Stimulated activated CD4-positive, alpha-beta T cell treated with anti-CD3 and anti-CD28 coated beads, TNF-alpha, amount 100 ng/mL, for 24 hours (primary cell): ENCODE data around the gene KIRREL3.

Experiments
- DNase-seq, 3 experiments: peaks; one replicate each; pipeline ENCODE4 v3.0.0-alpha.2; 2020; ENCODE audit warnings: low read depth in 3 of 3

KIRREL3 gene

DNA sequence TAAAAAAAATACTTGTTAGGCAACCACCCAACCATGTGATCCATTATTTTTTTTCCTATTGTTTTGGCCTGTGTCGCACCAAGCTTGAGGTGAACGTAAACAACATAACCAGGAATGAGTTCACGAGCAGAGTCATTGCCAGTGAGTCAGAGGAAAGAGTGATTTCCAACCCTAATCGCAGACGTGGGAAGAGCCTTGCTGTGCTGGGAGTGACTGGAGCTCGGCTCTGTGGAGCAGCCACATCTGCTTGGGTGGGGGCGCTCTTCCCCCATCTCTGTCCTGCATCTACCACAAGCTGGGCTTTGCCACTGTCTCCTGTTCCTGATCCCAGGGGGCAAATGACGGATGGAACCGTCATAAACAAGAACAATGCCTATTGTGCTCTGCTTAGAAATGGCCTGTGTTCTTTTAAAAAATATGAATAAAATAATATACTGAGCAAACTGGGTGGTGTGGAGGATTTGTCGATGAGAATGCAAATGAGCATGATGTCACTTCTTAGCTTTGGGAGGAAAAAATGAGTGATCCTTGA lies 210.0 kb downstream of the KIRREL3 start:
- DNase-seq, result no peak

DNA sequence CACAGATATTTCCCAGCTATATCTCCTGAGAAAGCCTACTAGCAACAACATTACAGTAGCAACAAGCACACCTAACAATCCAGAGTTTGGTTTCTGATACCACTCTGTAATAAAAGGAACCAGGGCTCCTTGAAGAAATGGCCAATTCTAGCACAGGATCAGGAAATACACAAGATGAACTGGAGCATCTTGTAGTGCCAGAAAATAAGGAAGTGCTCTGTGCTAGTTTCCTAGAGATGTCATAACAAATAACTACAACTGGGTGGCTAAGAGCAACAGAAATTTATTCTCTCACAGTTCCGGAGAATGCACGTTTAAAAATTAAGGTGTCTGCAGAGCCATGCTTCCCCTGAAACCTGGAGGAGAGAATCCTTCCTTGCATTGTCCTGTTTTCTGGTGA lies 217.8 kb downstream of the KIRREL3 start:
- DNase-seq, result no peak

DNA sequence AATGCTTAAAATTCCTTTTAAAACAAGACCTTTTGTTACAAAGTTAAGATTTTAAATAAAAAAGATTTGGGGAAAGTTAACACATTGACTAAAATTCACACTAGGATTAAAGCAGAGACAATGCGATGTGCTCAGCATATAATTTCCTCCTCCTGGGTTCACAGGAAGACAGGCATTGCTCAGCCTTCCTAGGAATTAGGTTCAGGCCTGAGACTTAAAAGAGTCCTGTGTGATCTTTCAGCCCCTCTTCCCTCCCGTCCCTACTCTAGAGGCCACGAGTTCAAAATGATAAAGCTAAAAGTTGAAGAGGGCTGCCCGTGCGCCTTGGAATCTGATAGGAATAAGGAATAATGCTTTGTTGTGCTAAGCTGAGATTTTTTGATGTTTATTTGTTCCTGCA lies 218.6 kb downstream of the KIRREL3 start:
- DNase-seq, result no peak

DNA sequence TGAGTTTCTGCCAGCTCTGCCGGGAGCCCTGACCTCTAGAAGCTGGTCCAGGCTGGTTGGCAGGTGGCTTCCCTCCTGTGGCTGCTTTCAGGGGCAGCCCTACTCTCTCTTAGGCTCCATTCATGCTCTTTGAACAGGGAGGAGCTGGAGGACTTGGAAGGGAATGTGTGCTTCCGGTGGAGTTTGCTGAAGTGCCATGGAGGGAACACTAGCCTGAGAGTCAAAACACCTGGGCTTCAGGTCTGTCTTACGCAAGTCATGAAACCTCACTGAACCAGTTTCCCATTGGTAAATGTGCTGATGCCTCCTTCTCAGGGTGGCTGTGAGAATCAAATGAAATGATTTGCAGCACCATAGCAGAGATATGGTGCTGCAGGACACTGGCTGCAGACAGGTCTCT lies 224.5 kb downstream of the KIRREL3 start:
- DNase-seq, result no peak

DNA sequence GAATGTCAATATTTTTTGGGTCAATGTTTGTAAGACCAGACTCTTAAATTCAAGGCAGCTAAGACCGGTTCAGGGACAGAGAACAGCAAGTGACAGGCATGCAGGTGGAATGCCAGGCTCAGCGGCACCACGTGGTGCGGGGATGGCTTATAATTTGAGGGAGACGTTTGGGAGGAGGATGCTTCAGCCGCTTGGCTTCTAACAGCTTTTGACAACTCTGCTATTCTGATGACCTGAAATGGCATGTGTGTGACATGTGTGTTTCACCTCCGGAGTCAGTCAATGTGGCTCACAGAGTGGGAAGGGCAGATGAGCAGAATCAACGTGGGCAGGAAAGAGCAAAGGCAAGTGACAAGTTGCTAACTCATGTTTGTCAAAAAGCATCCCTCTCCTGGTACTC lies 228.3 kb downstream of the KIRREL3 start:
- DNase-seq, result no peak

DNA sequence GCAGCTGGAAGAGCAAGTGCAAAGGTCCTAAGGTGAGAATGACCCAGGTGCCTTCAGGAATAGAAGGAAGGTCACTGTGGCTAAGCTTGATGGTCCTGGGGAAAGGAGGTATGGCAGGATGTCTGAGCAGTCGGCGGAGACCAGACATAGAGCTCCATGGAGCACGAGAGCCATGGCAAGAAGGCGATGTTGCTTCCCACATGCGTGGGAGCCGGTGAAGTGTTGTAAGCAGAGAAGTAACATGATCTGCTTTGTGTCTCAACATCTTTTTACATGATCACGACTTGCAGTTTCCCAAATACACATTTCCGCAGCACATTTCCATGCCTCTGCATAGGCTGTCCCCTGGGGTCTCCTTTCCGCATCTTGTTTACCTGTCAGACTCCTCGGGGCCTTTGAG lies 231.9 kb downstream of the KIRREL3 start:
- DNase-seq, result no peak

DNA sequence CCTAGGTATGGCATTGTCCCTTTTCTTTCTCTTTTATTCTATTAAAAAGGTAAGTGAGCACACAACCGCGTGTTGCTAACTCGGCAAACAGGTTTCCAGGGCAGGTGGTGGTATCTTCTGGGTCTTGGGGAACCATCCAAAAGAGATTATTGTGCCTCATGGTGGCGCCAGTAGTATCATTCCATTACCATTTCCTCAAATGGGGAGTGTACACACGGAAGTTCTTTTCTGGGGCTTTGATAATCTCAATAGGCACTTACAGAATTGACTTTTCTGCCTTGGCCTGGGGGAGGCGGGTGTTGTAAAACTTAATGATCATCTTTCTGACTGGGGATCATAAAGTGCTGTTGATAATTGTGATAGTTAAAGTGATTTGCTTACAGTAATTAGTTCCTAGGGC lies 234.1 kb downstream of the KIRREL3 start:
- no peak for DNase-seq

DNA sequence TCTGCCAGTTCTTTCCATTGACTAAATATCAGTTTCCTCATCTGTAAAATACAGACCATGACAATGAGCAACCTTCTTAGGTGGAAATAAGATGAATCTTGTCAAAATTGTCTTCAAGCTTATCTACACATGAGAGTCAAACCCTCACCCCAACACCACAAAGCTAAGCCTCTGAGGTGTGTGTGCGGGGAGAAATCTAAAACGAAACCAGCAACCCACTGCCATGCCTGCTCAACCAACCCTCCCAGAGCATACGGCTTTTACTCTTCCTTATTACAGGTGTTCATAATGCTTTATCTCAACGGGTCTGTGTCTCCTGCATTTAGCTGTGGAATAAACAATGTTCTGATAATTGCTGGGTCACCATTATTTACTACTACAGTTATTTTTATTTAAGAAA lies 235.4 kb downstream of the KIRREL3 start:
- no peak for DNase-seq

DNA sequence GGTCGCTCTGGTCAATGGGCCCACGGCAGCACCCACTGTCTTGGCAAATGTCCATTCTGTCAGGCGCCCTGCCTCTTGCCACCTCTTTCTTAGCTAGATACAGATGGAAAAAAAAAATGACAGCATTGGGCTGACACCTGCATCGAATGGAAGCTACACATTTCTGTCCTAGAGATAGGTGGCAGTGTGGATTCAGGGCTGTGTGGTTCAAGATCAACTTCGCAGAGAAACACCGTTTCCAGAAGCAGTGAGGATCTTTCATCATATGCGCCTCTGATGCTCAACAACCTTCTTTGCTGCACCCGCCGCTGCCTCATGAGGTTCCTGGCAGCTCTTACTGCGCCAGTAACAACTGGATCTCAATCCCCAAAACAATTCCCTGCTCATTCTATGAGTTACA lies 236.3 kb downstream of the KIRREL3 start:
- no peak for DNase-seq

DNA sequence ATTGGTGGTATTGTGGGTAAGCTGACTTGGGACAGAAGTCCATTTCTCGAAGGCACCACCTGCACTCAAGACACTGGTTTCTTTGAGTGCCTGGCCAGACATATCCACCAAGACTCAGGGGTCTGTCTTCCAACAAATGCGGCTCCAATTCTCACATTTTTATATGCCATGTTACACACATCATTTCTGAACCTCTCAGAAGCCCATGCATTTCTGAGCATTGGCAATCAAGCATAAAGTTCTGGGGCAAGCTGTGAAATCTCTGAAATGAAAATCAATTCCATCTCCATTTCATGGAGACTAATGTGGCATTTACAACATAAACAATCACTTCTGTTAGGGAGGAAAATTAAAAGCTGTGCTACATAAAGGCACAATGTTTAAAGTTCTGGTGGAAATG lies 243.7 kb downstream of the KIRREL3 start:
- no peak for DNase-seq

DNA sequence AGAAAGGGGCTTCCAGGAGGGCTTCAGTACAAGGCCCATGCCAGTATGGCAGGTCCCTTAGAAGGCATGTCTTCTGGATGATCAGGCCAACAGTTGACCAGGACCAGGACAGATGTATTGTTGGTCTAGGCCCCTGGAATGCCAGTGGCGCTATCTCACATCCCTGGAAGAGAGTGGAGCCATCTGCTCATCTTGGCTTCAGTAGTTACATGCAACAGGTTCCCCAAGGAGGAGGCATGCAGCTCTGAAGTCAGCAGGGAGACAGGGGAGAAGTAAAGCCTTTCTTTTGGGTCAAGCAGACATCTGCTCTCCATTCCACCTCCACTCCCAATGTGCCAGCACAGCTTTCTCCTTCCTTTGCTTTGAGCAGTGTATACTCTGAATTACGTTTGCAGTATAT lies 244.1 kb downstream of the KIRREL3 start:
- DNase-seq, result no peak

DNA sequence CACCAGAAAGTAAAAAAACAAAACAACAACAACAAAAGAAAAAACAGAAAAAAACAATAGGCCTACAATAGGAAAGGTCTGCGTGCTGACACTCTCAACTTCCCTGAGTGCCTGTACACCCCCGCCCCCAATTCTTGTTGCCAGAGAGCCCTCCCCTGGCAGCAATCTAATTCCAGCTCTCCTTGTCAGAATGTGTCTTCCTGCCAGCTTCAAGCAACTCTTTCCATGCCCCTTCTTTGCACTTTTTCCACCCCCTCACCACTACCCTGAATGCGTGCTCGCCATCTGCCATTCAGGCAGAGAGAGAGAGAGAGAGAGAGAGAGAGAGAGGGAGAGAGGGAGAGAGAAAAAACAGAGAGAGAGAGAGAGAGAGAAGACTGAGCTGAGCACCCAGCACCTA lies 245.0 kb downstream of the KIRREL3 start:
- no peak for DNase-seq

DNA sequence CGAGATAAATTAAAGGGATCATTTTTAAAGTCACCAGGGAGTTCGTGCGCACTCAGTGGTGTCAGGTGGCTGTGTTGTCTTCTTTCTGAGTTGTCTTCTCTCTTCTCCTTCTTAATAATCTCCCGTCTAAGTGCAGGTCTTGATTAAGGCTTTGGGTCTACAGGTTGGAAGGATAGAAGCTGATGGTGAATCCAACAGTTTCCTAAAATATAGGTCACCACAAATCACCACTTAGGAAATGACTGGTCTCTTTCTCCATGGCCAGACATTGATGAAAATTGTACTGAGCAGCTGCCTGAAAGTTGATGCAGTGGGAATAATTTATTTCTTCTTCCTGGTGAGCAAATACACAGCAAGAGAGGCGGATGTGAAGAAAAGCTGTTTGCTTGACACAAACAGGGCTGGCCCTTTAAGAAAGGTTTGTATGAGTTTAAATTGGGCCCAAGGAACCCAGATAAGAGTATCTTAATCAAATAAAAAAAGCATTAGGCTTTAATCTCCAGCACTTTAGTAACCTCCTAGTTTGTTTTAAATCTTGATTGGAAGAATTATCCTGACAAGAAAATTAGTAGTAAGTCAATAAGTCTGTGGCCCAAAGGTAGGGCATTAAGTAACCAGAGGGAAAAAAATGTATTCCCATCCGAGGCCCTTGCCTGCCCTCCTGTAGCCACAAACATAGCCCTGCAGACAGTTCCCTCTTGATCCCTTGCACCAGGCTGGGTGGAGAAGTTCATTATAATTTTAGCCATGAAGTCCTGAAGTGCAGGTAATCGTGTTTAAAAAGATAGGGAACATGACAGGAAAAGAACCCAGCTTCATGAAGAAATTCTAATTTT lies 245.8 kb downstream of the KIRREL3 start:
- DNase-seq, result no peak

DNA sequence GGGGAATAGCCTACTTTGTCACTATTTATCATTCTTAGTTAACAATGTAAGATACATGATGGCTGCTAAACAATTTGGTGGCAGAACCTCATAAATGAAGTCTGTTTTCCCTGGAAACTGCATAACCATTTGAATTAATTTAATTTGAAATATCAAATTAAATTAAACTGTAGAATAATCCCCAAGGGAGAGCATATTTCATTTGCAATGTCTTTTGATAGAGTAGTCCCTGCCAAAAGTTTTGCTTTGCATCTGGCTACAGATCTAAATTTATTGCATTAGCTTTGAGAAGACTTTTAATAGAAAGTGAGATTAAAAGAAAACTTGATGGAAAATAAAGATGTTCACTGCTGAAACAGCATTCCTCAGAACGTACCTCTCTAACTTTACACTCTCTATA lies 246.6 kb downstream of the KIRREL3 start:
- no peak for DNase-seq

DNA sequence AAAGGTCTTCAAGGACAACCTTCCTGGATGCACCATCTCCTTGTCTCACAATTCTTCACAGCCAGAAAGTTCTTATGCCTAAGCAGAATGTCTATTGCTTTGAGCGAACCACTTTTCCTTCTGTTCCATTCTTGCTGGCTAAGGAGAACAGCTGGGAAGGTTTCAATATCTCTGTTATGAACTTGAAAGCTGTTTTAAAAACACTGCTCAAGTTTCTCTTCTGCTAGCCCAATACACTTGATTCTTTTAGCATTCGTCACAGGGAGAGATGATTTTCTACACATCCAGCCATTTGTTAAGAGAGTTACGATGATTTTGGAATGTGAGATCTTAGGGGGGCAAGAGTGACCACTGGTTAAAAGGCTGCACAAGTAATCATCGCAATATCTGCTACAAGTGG lies 249.3 kb downstream of the KIRREL3 start:
- no peak for DNase-seq

DNA sequence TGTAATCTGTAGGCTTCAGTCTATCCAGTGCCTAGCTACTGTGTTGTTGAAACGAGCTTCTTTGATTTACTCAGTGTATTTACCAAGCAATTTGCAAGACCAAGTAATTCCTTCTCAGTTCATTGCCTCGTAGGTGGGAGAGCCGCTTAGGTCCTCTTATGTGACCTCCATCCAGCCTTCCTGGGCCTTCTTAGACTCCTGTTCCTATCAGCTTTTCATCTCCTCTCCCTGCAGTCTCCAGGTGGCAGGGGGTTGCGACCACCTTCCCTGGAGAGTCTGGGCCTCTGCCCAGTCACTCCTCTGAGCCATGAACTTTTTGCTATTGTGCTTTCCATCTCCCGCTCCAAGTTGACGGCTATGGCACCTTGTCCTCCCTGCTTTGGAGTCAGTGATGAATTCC lies 251.8 kb downstream of the KIRREL3 start:
- DNase-seq, result no peak

DNA sequence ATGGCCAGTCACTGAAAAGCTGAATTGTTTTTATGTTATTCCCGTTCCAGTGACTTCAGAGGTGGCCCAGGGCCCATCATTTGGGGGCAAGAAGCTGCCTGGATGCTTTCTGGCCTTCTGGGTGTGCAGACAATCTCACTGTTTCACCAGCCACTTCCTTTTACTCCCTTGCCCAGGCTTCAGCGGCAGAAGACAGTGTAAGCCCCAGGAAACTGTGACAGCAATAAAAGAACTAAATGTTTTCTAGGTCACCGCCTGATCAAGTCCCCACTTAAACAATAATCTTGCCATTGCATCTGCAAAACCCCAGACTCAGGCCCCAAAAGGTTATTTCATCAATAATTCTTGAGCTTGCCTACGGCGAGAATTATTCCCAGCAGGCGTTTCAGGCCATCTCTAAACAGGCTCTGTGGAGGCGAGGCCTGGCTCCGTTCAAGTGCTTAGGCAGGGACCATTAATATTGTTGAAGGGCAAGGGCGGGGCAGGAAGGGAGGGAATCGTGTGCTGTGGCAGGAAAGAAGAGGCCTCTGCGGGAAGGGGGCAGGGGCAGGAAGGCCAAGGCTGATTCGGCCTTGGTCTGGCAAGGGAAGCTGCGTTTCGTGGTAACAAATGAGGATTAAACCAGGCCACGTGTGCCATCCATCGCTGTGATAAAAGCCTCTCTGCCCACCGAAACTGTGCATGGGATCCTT lies 252.3 kb downstream of the KIRREL3 start:
- no peak for DNase-seq

DNA sequence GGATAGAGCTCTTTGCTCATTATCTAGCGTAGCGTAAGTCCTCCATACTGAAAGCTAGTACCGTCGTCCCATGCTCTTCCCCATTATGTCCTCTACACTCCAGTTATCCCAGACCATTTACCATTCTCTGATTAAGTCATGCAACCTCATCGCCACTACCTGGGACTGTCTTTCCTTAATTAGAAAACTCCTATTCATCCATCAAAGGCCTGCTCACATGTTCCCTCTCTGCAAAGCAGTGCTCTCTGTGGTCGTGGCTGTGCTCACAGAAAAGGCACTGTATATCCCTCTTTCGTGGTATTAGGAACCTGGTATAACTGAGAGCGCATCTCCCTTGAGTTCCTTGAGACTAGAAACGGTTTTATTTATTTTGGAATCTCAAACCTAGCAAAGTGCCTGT lies 253.3 kb downstream of the KIRREL3 start:
- DNase-seq, result no peak

DNA sequence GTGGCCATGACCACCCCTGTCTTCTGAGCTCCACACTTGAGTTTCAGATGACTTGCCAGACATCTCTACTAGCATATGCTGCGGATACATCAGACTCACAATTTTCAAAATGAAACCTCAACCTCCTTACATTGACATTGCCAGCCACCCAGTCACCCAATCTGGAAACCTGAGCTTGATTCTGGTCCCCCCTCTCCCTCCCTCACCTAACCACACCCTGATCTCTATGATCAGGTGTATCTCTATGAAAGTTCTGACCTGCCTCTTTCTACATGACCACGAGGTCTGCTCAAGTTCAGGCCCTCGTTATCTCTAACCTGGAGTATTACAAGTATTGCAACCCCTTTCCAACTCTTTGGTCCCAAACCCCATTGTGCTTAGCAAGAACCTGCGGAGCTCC lies 254.1 kb downstream of the KIRREL3 start:
- no peak for DNase-seq

DNA sequence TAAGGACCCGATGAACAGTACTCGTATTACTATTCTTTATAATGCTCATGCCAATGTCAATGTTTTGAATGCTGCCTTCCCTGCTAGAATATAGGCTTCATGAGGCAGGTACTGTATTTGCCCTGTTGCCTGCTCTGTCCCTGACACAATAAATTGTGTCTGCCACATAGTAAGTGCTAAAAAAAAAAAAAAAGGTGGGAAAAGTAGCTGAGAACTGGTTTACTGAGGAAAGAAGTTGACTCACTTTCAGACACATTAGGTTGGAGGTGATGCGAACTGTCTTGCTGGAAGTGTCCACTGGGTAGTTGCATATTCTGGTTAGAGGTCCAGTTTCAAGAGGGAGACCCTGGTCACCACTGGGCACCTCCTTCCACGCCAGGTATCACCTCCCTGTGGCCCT lies 255.9 kb downstream of the KIRREL3 start:
- no peak for DNase-seq

DNA sequence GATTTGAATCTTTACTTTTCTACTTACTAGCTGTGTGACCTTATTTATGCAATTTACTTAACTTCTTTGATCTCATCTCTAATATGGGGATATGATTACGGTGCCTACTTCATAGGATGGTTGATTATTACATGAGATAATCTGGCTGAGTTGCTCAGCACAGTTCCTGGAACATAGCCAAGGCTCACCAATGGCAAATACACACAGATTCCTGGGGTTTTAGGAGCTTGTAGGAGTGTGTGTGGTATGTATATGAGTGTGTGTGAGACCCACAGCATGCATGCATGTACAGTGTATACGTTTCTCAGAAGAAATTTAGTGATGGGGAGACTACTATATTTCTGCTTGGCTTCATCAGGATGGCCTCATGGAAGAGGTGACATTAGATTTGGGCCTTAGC lies 256.9 kb downstream of the KIRREL3 start:
- no peak for DNase-seq

DNA sequence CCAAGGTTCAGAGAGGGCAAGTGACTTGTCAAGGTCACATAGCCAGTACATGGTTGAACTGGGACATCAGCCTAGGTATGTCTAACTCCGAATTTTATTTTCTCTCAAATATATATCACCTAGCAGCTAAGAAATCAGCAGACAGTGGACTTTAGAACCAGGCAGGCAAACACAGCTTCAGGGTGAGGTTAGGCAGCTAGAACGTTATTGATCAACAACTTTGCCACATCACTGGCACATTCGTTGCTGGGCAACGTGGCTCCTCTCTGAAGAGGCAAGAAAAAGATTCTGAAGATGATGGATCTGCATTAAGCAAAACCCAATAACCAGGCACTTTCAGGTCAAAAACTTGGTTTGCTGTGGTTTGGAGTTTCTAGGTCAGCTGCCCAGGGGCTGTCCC lies 258.0 kb downstream of the KIRREL3 start:
- DNase-seq, result no peak

DNA sequence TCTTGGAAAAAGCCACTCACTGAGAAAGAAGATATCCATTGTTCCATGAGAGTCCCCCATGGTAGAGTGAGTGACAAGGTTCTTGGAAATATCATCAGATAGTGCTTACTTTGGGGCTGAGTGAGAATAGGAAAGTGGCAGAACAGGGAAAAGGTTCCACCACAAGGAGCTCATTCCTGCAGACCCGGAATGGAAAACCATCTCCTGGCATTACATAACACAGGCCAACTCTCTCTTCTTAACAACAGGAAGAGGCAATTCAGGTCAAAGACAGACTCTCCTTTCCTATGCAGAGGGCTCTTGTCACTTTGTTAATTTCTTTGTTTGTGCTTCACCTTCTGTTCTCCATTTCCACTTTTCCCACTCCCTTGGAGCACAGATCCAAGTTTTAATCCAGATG lies 259.7 kb downstream of the KIRREL3 start:
- no peak for DNase-seq
